Upper lobe of right lung (tissue), 1 donor: ENCODE results near the gene TMEM178B. TPM values are rescaled to one million over a fixed set of nuclear protein-coding genes. Genes with fewer than 3 reads are reported as not detected.

ENCODE experiments used
- ATAC-seq: fragments of 200-7000 bp; cut with Tn5 transposase; one replicate; pipeline ENCODE4 v1.9.1; 2020; ENCODE audit warnings: mild to moderate bottlenecking, moderate library complexity
- DNase-seq: peaks from one replicate; pipeline ENCODE4 v3.0.0-alpha.2; 2020
- H3K27ac ChIP-seq: fragments of 200-600 bp; one replicate; pipeline ENCODE4 v1.8.0; 2022
- H3K27me3 ChIP-seq: fragments of 200-600 bp; one replicate; pipeline ENCODE4 v1.8.0; 2022; ENCODE audit warnings: mild to moderate bottlenecking
- H3K36me3 ChIP-seq: fragments of 200-600 bp; one replicate; pipeline ENCODE4 v1.8.0; 2022
- H3K4me1 ChIP-seq: fragments of 200-600 bp; one replicate; pipeline ENCODE4 v1.8.0; 2022
- H3K4me3 ChIP-seq: fragments of 200-600 bp; one replicate; pipeline ENCODE4 v1.8.0; 2022; ENCODE audit warnings: mild to moderate bottlenecking
- H3K9me3 ChIP-seq: fragments of 200-600 bp; one replicate; pipeline ENCODE4 v1.8.0; 2022
- intact Hi-C: fragments of 100-400 bp; cut with DNase I; formaldehyde crosslinking; loops from one replicate; pipeline ENCODE4 v1.11.0; 2022
- total RNA-seq: library from RNA; stranded (reverse); fragmentation: NEBNext Ultra II Directional; extraction: Animal tissue kit (Norgen Biotek cat#: 25700); gene quantifications from one replicate; pipeline ENCODE4 v1.2.1, GENCODE V29; 2021
- TF ChIP-seq, protein P1 (sequence below): fragments of 200-600 bp; IDR thresholded peaks from one replicate; pipeline ENCODE4 v1.8.0; 2022; ENCODE audit warnings: antibody characterized with exemption
- donor health status: DM: no; HTN: yes; CAD: no; lungs with severe emphysema.

TMEM178B gene
- total RNA-seq, 1 donor from 2014 or later: 1.4 TPM

DNA sequence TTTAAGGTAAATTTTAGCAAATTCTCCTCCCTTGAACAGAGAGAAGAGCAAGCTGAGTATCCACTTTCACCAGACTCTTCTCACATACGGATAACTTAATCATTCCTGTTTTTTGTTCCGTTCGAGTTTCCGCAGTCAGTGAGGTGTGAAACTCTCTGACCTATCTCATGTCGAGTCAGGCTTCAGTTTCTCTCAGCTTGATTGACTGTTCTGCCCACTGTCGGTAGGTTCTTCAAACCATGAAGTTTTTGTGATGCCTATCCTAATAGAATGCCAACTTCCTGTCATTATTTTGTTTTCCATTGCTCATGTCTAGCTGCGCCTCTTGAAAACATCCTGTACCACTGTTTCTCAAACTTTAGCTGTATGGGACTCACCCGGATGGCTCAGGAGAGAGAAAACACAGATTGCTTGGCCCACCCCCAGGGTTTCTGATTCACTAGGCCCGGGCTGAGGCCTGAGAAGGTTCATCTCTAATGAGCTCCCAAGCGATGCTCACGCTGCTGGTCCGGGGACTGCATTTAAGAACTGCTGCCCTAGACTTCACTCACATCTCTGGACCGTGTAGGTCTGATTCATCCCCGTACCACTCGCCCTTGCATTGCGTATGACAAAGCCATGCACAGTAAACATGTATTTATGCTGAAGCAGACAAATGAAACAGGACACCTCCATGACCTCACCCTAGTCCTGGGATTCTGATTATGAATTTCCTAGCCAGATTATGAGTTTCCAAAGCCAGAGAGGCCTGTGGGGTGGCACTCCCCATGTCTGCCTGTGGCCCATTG, 269.0 kb downstream of the TMEM178B start:
- Histone ChIP-seq H3K27ac (no peak overlapping the region), H3K4me3 (no peak overlapping the region), H3K4me1 (no peaks in the 10 kb centered on the region), H3K36me3 (no peaks in the 10 kb centered on the region), H3K9me3 (no peaks in the 10 kb centered on the region), H3K27me3 (no peaks in the 10 kb centered on the region)
- DNase-seq (no peak), ATAC-seq (no peak)
- intact Hi-C loops: no loop called here
- TF ChIP-seq, protein P1, sequence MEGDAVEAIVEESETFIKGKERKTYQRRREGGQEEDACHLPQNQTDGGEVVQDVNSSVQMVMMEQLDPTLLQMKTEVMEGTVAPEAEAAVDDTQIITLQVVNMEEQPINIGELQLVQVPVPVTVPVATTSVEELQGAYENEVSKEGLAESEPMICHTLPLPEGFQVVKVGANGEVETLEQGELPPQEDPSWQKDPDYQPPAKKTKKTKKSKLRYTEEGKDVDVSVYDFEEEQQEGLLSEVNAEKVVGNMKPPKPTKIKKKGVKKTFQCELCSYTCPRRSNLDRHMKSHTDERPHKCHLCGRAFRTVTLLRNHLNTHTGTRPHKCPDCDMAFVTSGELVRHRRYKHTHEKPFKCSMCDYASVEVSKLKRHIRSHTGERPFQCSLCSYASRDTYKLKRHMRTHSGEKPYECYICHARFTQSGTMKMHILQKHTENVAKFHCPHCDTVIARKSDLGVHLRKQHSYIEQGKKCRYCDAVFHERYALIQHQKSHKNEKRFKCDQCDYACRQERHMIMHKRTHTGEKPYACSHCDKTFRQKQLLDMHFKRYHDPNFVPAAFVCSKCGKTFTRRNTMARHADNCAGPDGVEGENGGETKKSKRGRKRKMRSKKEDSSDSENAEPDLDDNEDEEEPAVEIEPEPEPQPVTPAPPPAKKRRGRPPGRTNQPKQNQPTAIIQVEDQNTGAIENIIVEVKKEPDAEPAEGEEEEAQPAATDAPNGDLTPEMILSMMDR: no peak

DNA sequence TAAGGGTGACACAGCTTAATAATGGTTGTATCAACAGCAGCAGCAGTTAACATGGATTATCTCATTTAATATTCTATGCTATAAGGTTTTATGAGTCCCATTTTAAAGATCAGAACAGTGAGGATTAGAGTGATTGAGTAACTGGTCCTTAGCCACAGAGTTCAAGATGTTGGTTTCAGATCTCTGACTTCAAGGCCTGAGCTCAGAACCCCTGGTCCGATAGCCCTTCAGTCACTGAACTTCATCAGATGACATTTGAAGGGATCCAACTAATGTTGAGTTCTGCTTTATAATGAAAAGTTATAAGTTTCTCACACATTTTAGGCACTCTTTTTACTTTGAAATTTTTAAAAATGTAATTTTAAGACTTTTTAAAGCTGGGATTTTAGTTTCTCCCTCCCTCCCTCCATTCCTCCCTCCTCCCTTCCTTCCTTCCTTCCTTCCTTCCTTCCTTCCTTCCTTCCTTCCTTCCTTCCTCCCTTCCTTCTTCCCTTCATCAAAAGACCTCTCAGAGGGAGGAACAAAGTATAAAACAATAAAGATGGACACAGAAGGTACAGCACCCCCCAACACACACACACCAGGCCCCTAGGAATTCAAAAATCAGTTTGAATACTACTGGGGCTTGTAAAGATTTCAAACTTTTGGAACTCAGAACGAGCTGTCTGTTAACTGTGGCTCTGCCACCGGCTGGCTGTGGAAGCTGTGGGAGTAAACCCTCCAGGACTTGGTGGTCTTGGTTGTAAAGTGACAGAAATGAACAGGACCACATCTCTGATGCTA, 270.5 kb downstream of the TMEM178B start:
- no peak overlapping the region for H3K4me3 ChIP-seq
- no peaks in the 10 kb centered on the region for H3K9me3 ChIP-seq
- H3K36me3 ChIP-seq: no peaks in the 10 kb centered on the region
- TF ChIP-seq, protein P1: no peak
- no peak overlapping the region for H3K27ac ChIP-seq
- H3K4me1 ChIP-seq: no peaks in the 10 kb centered on the region
- ATAC-seq (no peak), DNase-seq (no peak)
- intact Hi-C loops: no loop called here
- H3K27me3 ChIP-seq: no peaks in the 10 kb centered on the region

DNA sequence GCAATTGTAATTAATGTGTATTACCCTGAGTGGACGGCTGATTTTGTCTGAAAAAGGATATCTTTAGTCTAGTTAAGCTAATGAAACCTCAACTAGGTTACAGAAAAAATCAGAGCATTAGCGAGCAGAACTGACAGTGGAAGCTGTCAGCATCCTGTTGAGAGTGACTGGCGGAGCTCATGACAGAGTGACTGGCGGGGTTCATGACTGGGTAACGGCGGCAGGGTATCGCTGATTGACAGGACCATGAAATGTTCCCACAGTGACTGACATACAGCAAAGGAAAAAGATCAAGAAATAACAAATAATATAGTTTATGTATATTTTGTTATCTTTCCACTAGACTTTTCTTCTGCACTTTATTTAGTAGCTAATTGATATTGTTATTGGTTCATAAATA, 274.9 kb downstream of the TMEM178B start:
- ATAC-seq (no peak), DNase-seq (no peak)
- TF ChIP-seq, protein P1: no peak
- H3K4me1 ChIP-seq: no peaks in the 10 kb centered on the region
- no peaks in the 10 kb centered on the region for H3K27me3 ChIP-seq
- no peaks in the 10 kb centered on the region for H3K36me3 ChIP-seq
- H3K9me3 ChIP-seq: no peaks in the 10 kb centered on the region
- H3K4me3 ChIP-seq: no peak overlapping the region
- no peak overlapping the region for H3K27ac ChIP-seq
- intact Hi-C loops: no loop called here

DNA sequence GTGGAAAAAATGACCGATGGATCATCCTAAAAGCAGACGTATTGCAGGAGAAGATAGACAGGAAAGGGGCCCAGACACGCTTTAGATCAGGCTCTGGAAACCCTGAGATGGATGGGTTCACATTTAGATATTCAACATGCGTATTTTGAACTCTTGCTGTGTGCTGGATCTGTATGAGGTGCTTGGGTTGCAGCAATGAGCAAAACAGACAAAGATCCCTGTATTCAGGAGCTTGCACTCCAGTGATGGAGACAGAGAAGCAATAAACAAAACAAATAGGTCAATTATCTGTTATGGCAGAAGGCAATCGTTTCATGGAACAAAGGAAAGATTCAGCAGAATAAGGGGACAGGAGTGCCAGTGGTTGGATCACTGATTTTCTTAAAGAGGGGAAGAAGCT, 275.5 kb downstream of the TMEM178B start:
- no peaks in the 10 kb centered on the region for H3K4me1 ChIP-seq
- H3K9me3 ChIP-seq: no peaks in the 10 kb centered on the region
- H3K4me3 ChIP-seq: no peak overlapping the region
- H3K27me3 ChIP-seq: no peaks in the 10 kb centered on the region
- intact Hi-C loops: no loop called here
- no peak overlapping the region for H3K27ac ChIP-seq
- no peaks in the 10 kb centered on the region for H3K36me3 ChIP-seq
- TF ChIP-seq, protein P1: no peak
- ATAC-seq (no peak), DNase-seq (no peak)

DNA sequence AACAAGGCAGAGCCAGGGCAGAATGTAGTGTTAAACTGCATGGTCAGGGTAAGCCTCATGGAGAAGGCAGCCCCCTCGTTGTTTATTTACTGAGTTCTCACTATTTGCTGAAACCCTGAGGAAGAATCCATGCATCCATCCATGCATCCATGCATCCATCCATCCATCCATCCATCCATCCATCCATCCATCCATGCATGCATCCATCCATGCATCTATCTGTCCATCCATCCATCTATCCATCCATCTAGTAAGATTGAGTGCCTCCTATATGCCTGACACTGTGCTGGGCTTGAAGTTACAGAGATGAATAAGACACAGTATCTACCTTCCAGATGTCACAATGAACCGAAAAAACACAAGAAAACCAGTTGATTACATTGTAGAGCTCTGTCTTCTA, 275.9 kb downstream of the TMEM178B start:
- intact Hi-C loops: no loop called here
- H3K4me1 ChIP-seq: no peaks in the 10 kb centered on the region
- no peak overlapping the region for H3K4me3 ChIP-seq
- no peaks in the 10 kb centered on the region for H3K9me3 ChIP-seq
- no peaks in the 10 kb centered on the region for H3K27me3 ChIP-seq
- TF ChIP-seq, protein P1: no peak
- ATAC-seq (no peak), DNase-seq (no peak)
- H3K36me3 ChIP-seq: no peaks in the 10 kb centered on the region
- H3K27ac ChIP-seq: no peak overlapping the region
